ENCODE results near the gene CDH20. TPM values are rescaled to one million over a fixed set of nuclear protein-coding genes. Genes with fewer than 3 reads are reported as not detected.

CDH20 gene
- total RNA-seq, 1 donor from 2014 or later: not detected

DNA sequence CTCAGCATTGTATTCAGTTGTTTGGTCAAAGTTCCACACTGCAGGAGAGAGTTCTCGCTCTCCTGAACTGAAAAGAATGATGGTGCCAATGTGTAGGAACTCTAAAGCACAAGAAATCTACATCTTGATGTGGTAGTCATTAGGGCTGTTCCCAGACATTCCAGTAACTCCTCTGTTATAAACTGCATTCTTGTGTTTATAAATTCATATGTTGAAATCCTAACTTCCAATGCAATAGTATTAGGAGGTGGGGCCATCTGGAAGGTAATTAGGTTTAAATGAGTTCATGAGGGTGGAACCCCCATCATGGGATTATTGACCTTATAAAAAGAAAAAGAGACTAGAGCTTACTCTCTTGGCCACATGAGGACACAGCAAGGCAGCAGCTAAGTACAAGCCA lies 239.6 kb downstream of the CDH20 start:
- Mint-ChIP-seq H3K4me1 (ENCODE audit: low read depth) (peaks cover 58% of the 10 kb centered on the region), H3K4me3 (ENCODE audit: unreplicated experiment) (no peak overlapping the region), H3K27me3 (ENCODE audit: low read depth) (no peaks in the 10 kb centered on the region), H3K27ac (ENCODE audit: unreplicated experiment) (no peak overlapping the region), H3K36me3 (ENCODE audit: low read depth) (peaks cover 6% of the 10 kb centered on the region), H3K9me3 (ENCODE audit: low read depth) (peaks cover 20% of the 10 kb centered on the region)
- no peak for DNase-seq (ENCODE audit: low spot score)
- TF ChIP-seq, protein P1, sequence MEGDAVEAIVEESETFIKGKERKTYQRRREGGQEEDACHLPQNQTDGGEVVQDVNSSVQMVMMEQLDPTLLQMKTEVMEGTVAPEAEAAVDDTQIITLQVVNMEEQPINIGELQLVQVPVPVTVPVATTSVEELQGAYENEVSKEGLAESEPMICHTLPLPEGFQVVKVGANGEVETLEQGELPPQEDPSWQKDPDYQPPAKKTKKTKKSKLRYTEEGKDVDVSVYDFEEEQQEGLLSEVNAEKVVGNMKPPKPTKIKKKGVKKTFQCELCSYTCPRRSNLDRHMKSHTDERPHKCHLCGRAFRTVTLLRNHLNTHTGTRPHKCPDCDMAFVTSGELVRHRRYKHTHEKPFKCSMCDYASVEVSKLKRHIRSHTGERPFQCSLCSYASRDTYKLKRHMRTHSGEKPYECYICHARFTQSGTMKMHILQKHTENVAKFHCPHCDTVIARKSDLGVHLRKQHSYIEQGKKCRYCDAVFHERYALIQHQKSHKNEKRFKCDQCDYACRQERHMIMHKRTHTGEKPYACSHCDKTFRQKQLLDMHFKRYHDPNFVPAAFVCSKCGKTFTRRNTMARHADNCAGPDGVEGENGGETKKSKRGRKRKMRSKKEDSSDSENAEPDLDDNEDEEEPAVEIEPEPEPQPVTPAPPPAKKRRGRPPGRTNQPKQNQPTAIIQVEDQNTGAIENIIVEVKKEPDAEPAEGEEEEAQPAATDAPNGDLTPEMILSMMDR (IDR thresholded peaks at IDR 0.05): no peak

DNA sequence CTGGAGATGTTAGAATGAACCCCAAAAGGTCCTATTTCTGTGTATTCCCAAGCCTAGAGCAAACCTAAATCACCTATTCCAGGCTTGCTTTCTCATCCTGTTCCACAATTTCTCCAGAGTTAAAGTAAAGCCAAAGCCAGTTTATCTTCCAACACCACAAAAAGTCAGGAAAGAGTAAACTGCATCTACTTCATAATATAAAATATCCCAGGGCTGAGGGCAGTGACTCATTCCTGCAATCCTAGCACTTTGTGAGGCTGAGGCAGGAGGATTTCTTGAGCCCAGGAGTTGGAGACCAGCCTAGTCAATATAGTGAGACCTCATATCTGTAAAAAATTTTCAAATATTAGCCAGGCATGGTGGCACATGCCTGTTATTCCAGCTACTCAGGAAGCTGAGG lies 241.4 kb downstream of the CDH20 start:
- Mint-ChIP-seq H3K27ac (ENCODE audit: unreplicated experiment) (peak overlapping the region; percentile 61), H3K9me3 (ENCODE audit: low read depth) (peaks cover 12% of the 10 kb centered on the region), H3K4me1 (ENCODE audit: low read depth) (peaks cover 57% of the 10 kb centered on the region), H3K27me3 (ENCODE audit: low read depth) (no peaks in the 10 kb centered on the region), H3K36me3 (ENCODE audit: low read depth) (no peaks in the 10 kb centered on the region), H3K4me3 (ENCODE audit: unreplicated experiment) (no peak overlapping the region)
- TF ChIP-seq, protein P1 (IDR thresholded peaks at IDR 0.05): no peak
- no peak for DNase-seq (ENCODE audit: low spot score)

DNA sequence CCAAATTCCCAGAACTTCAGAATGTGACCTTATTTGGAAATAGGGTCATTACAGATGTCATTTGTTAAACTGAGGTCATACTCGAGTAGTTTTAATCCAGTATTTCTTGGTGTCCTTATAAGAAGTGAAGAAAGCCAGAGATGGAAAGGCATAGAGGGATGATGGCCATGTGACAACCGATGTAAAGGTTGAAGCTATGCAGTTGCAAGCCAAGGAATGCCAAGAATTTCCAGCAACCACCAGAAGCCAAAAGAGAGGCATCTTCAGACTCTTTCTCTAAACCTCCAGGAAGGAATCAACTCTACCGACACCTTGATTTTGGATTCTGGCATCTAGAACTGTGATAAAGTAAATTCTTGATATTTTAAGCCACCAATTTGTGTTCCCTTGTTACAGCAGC lies 242.2 kb downstream of the CDH20 start:
- Mint-ChIP-seq H3K27ac (ENCODE audit: unreplicated experiment) (peak overlapping the region; percentile 52), H3K4me3 (ENCODE audit: unreplicated experiment) (no peak overlapping the region), H3K9me3 (ENCODE audit: low read depth) (peaks cover 12% of the 10 kb centered on the region), H3K27me3 (ENCODE audit: low read depth) (no peaks in the 10 kb centered on the region), H3K36me3 (ENCODE audit: low read depth) (no peaks in the 10 kb centered on the region), H3K4me1 (ENCODE audit: low read depth) (peaks cover 54% of the 10 kb centered on the region)
- TF ChIP-seq, protein P1 (IDR thresholded peaks at IDR 0.05): no peak
- DNase-seq (ENCODE audit: low spot score): no peak

DNA sequence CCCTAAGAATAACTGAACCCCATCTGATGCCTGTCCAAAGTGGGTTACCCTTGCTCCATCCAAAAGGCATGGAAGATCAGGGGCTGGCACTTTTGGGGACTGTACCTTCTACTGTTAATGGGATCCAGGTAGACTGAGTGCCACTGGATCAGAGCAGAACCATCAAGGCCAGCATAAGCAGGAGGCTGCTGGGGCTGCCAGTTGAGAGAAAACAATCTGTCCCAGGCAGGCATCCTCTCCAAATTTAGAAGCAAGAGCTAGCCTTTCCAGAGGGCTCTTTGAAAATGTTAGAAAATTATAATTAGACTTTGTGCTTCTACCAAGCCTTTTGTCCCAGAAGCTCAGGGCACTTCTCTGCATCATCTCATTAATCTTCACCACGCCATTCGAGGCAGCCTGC lies 245.6 kb downstream of the CDH20 start:
- DNase-seq (ENCODE audit: low spot score): no peak
- no peaks in the 10 kb centered on the region for H3K36me3 Mint-ChIP-seq (ENCODE audit: low read depth)
- H3K9me3 Mint-ChIP-seq (ENCODE audit: low read depth): peaks cover 4% of the 10 kb centered on the region
- no peak overlapping the region for H3K4me3 Mint-ChIP-seq (ENCODE audit: unreplicated experiment)
- TF ChIP-seq, protein P1 (IDR thresholded peaks at IDR 0.05): no peak
- H3K27me3 Mint-ChIP-seq (ENCODE audit: low read depth): no peaks in the 10 kb centered on the region
- H3K4me1 Mint-ChIP-seq (ENCODE audit: low read depth): peaks cover 48% of the 10 kb centered on the region
- no peak overlapping the region for H3K27ac Mint-ChIP-seq (ENCODE audit: unreplicated experiment)

DNA sequence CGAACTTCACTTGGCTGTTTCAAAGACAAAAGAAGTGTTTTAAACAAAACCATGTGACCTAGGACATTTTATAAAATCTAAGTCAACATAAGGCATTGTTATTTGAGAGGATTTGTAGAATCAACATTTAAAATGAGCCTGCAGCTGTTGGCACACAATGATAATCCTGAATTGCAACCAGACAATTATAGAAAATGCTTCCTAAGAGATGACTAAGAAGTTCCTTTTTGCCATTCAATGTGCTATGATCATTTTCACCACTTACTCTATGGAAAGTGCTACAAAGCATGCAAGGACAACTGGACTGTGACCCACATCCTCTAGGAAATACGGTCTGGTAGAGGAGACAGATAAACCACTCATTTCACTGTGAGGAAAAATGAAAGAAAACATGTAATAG lies 246.4 kb downstream of the CDH20 start:
- Mint-ChIP-seq H3K27me3 (ENCODE audit: low read depth) (no peaks in the 10 kb centered on the region), H3K27ac (ENCODE audit: unreplicated experiment) (peak overlapping the region; percentile 1), H3K36me3 (ENCODE audit: low read depth) (no peaks in the 10 kb centered on the region), H3K4me3 (ENCODE audit: unreplicated experiment) (no peak overlapping the region), H3K9me3 (ENCODE audit: low read depth) (no peaks in the 10 kb centered on the region), H3K4me1 (ENCODE audit: low read depth) (peaks cover 42% of the 10 kb centered on the region)
- no peak for DNase-seq (ENCODE audit: low spot score)
- TF ChIP-seq, protein P1 (IDR thresholded peaks at IDR 0.05): no peak

Data from chondrocyte (in vitro differentiated cells).